Stimulated activated CD4-positive, alpha-beta T cell treated with anti-CD3 and anti-CD28 coated beads, Interleukin-2, amount 100 ng/mL, for 48 hours (primary cell): ENCODE measurements around the gene MYOF.
A peak's percentile ranks its signal among the peaks of the same experiment; 100 is the strongest.
"Not testable (repeated sequence)": the region's sequence is repeated elsewhere in the genome, so short reads cannot be mapped to it uniquely, and the experiment has no call there.

Source experiments
- DNase-seq, 2 donors: peaks; one replicate each; pipeline ENCODE4 v3.0.0-alpha.2; 2020

MYOF gene

GRCh38 chr10:93419016-93419415 lies 63.1 kb downstream of the MYOF start:
- not testable (repeated sequence) for DNase-seq

- no peak for DNase-seq
Measured at GRCh38 chr10:93417921-93418320, 64.2 kb downstream of the MYOF start.

GRCh38 chr10:93417266-93417665 lies 64.9 kb downstream of the MYOF start:
- DNase-seq, result no peak

- no peak for DNase-seq
Measured at GRCh38 chr10:93416824-93417223, 65.3 kb downstream of the MYOF start.

- no peak for DNase-seq
Measured at GRCh38 chr10:93415693-93416092, 66.4 kb downstream of the MYOF start.

GRCh38 chr10:93413252-93413689 lies 68.9 kb downstream of the MYOF start:
- peak in 1 of 2 donors; percentile 7 for DNase-seq

GRCh38 chr10:93412801-93413200 lies 69.3 kb downstream of the MYOF start:
- no peak for DNase-seq

- DNase-seq, result no peak
Measured at GRCh38 chr10:93410697-93411348, 71.3 kb downstream of the MYOF start.

GRCh38 chr10:93408783-93409182 lies 73.4 kb downstream of the MYOF start:
- DNase-seq, result no peak

GRCh38 chr10:93406364-93407145 lies 75.6 kb downstream of the MYOF start:
- no peak for DNase-seq

GRCh38 chr10:93404048-93404354 lies 78.1 kb downstream of the MYOF start:
- DNase-seq, result no peak

- DNase-seq, result no peak
Measured at GRCh38 chr10:93403152-93404047, 78.7 kb downstream of the MYOF start.

GRCh38 chr10:93402192-93402591 lies 79.9 kb downstream of the MYOF start:
- DNase-seq, result no peak

- no peak for DNase-seq
Measured at GRCh38 chr10:93398528-93398927, 83.6 kb downstream of the MYOF start.

GRCh38 chr10:93397020-93397419 lies 85.1 kb downstream of the MYOF start:
- no peak for DNase-seq

GRCh38 chr10:93393211-93393610 lies 88.9 kb downstream of the MYOF start:
- DNase-seq, result no peak

- no peak for DNase-seq
Measured at GRCh38 chr10:93392121-93392520, 90.0 kb downstream of the MYOF start.

GRCh38 chr10:93390306-93391090 lies 91.6 kb downstream of the MYOF start:
- no peak for DNase-seq

- DNase-seq, result no peak
Measured at GRCh38 chr10:93386631-93387369, 95.3 kb downstream of the MYOF start.

- no peak for DNase-seq
Measured at GRCh38 chr10:93385345-93385744, 96.8 kb downstream of the MYOF start.

- DNase-seq, result no peak
Measured at GRCh38 chr10:93384006-93384405, 98.1 kb downstream of the MYOF start.

- no peak for DNase-seq
Measured at GRCh38 chr10:93383562-93383981, 98.6 kb downstream of the MYOF start.
